ENCODE measurements around the gene STPG3. TPM values are rescaled to one million over a fixed set of nuclear protein-coding genes. Genes with fewer than 3 reads are reported as not detected.

The STPG3 gene
- total and polyA plus RNA-seq, 2 of the 13 experiments (the other 11 are each of a cell fraction or from before 2014, with no cell fraction given) = not detected

DNA sequence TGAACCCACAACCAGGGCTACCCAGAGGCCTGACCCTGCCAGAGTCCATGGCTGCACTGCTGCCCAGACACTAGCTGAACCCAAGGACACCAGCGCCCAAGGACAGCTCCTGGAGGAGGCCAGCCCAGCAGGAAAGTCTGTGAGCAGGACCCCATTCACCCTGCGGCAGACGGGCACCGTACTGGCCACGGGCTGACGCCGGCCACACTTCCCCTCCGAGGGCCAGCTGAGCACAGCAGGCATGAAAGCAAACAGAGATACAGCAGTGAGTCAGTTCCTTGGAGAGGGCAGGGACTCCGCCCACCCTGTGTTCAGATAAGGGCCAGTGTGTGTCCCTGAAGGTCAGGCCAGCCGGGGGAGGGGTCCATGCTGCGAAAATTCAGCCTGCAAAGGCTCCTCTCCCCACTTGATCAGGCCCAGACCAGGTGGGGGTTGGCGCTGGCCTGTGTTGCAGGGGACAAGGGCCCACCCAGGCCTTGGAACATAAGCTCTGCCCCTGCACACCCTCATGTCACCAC lies 32.3 kb upstream of the STPG3 start (continued):
- TF ChIP-seq, protein P1, sequence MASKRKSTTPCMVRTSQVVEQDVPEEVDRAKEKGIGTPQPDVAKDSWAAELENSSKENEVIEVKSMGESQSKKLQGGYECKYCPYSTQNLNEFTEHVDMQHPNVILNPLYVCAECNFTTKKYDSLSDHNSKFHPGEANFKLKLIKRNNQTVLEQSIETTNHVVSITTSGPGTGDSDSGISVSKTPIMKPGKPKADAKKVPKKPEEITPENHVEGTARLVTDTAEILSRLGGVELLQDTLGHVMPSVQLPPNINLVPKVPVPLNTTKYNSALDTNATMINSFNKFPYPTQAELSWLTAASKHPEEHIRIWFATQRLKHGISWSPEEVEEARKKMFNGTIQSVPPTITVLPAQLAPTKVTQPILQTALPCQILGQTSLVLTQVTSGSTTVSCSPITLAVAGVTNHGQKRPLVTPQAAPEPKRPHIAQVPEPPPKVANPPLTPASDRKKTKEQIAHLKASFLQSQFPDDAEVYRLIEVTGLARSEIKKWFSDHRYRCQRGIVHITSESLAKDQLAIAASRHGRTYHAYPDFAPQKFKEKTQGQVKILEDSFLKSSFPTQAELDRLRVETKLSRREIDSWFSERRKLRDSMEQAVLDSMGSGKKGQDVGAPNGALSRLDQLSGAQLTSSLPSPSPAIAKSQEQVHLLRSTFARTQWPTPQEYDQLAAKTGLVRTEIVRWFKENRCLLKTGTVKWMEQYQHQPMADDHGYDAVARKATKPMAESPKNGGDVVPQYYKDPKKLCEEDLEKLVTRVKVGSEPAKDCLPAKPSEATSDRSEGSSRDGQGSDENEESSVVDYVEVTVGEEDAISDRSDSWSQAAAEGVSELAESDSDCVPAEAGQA (IDR thresholded peaks at IDR 0.05; ENCODE audit: low read depth) = no peak
- TF ChIP-seq, protein P1 (CRISPR knock-in tag; IDR thresholded peaks at IDR 0.05; ENCODE audit: borderline replicate concordance) = no peak
- TF ChIP-seq ZC3H13 (CRISPR knock-in tag; IDR thresholded peaks at IDR 0.05) (peak; percentile 86), ZNF557 (CRISPR knock-in tag; IDR thresholded peaks at IDR 0.05) (no peak), ZNF160 (CRISPR knock-in tag; IDR thresholded peaks at IDR 0.05) (0 out of 2 replicates have a peak, but pooled peaks have one; percentile 17), ZNF83 (CRISPR knock-in tag; IDR thresholded peaks at IDR 0.05; ENCODE audit: borderline replicate concordance) (no peak; the same call in 1 of the 2 replicates), NR1H2 (CRISPR knock-in tag; IDR thresholded peaks at IDR 0.05; ENCODE audit: borderline replicate concordance, low read depth) (no peak)

Data from HepG2 (cell line).